Activated CD8-positive, alpha-beta memory T cell treated with anti-CD3 and anti-CD28 coated beads, Interleukin-2, amount 10 ng/mL, durations not matched to agents 7 days and 5 days (primary cell): ENCODE results near the gene ZNF543. TPM values are rescaled to one million over a fixed set of nuclear protein-coding genes. Genes with fewer than 3 reads are reported as not detected.
"Not testable (repeated sequence)": the region's sequence is repeated elsewhere in the genome, so short reads cannot be mapped to it uniquely, and the experiment has no call there.

Experiments
- ATAC-seq: fragments of 150-1000 bp; cut with Tn5 transposase; one replicate; pipeline ENCODE4 v1.10.0; 2021; ENCODE audit warnings: moderate library complexity
- CTCF ChIA-PET: fragments of 350-600 bp; sonication (Branson Sonifier 250); formaldehyde crosslinking; loops from one replicate; lab custom pipeline; 2021; ENCODE audit warnings: antibody characterized with exemption; lab: Charles Lee
- DNase-seq: peaks from one replicate; pipeline ENCODE4 v3.0.0-alpha.2; 2020
- H3K27ac Mint-ChIP-seq: one replicate; pipeline ENCODE4 v1.8.0; 2021; ENCODE audit warnings: mild to moderate bottlenecking, mixed read lengths
- H3K27me3 Mint-ChIP-seq: one replicate; pipeline ENCODE4 v1.8.0; 2021; ENCODE audit warnings: mixed read lengths
- H3K36me3 Mint-ChIP-seq: one replicate; pipeline ENCODE4 v1.8.0; 2021; ENCODE audit warnings: mild to moderate bottlenecking, mixed read lengths
- H3K4me1 Mint-ChIP-seq: one replicate; pipeline ENCODE4 v1.8.0; 2021; ENCODE audit warnings: mixed read lengths
- H3K4me3 Mint-ChIP-seq: one replicate; pipeline ENCODE4 v1.8.0; 2021; ENCODE audit warnings: mild to moderate bottlenecking, moderate library complexity, mixed read lengths
- H3K9me3 Mint-ChIP-seq: one replicate; pipeline ENCODE4 v1.8.0; 2022; ENCODE audit warnings: low read depth, mixed read lengths
- total RNA-seq, 2 experiments: library from RNA; stranded (reverse); gene quantifications; one replicate each; pipeline ENCODE4 v1.2.3, GENCODE V29; 2021

Gene ZNF543
- total RNA-seq, 2 experiments from 2014 or later = 8.8 to 9.4 TPM

DNA sequence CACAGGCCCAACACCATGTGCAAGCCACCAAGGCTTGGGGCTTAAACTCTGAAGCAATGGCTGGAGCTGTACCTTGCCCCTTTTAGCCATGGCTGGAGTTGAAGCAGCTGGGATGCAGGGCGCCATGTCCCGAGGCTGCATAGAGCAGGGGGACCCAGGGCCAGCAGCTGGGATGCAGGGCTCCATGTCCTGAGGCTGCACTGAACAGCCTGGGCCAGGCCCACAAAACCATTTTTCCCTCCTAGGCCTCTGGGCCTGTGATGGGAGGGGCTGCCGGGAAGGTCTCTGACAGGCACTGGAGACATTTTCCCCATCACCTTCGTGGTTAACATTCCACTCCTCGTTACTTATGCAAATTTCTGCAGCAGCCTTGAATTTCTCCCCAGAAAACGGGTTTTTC, 53.9 kb downstream of the ZNF543 start:
- Mint-ChIP-seq H3K9me3 (peaks cover 39% of the 10 kb centered on the region), H3K36me3 (peaks cover 83% of the 10 kb centered on the region), H3K27me3 (no peaks in the 10 kb centered on the region), H3K27ac (no peak overlapping the region), H3K4me1 (no peaks in the 10 kb centered on the region), H3K4me3 (no peak overlapping the region)
- no peak for DNase-seq
- no peak for ATAC-seq
- CTCF ChIA-PET = no interaction called here

DNA sequence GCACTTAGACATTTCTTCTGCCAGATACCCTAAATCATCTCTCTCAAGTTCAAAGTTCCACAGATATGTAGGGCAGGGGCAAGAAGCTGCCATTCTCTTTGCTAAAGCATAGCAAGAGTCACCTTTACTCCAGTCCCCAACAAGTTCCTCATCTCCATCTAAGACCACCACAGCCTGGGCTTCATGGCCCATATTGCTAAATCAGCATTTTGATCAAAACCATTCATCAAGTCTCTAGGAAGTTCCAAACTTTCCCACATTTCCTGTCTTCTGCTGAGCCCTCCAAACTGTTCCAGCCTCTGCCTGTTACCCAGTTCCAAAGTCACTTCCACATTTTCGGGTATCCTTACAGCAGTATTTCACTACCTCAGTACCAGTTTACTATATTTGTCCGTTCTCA, 54.4 kb downstream of the ZNF543 start:
- H3K4me1 Mint-ChIP-seq, H3K4me3 Mint-ChIP-seq, H3K27me3 Mint-ChIP-seq, H3K27ac Mint-ChIP-seq, ATAC-seq, DNase-seq, CTCF ChIA-PET: not testable (repeated sequence)
- Mint-ChIP-seq H3K9me3 (peaks cover 41% of the 10 kb centered on the region), H3K36me3 (peaks cover 86% of the 10 kb centered on the region)

DNA sequence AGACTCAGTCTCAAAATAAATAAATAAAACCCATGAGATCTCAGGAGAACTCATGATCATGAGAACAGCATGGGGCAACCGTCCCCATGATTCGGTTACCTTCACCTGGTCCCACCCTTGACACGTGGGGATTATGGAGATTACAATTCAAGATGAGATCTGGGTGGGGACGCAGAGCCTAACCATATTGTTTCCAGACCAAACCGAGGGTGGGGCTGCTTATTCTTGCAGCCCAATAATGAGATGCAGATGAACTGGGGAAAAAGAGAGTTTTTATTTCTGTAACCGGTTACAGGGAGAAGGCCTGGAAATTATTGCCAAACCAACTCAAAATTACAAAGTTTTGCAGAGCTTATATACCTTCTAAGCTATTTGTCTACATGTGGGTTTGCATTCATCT, 55.9 kb downstream of the ZNF543 start:
- Mint-ChIP-seq H3K27ac (no peak overlapping the region), H3K4me1 (no peaks in the 10 kb centered on the region), H3K27me3 (no peaks in the 10 kb centered on the region), H3K4me3 (no peak overlapping the region), H3K9me3 (peaks cover 44% of the 10 kb centered on the region), H3K36me3 (peaks cover 77% of the 10 kb centered on the region)
- ATAC-seq = no peak
- no peak for DNase-seq
- CTCF ChIA-PET = no interaction called here

DNA sequence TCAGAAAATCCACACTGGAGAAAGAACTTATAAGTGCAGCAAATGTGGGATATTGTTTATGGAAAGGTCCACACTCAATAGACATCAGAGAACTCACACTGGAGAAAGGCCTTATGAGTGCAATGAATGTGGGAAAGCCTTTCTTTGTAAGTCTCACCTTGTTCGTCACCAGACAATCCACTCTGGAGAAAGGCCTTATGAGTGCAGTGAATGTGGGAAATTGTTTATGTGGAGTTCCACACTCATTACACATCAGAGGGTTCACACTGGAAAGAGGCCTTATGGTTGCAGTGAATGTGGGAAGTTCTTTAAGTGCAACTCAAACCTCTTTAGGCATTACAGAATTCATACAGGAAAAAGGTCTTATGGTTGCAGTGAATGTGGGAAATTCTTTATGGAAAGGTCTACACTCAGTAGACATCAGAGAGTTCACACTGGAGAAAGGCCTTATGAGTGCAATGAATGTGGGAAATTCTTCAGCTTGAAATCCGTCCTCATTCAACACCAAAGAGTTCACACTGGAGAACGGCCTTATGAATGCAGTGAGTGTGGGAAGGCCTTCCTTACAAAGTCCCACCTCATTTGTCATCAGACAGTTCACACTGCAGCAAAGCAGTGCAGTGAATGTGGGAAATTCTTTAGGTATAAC, 57.4 kb downstream of the ZNF543 start:
- DNase-seq (no peak), ATAC-seq (no peak)
- Mint-ChIP-seq H3K27me3 (no peaks in the 10 kb centered on the region), H3K4me1 (no peaks in the 10 kb centered on the region), H3K4me3 (no peak overlapping the region), H3K9me3 (peaks cover 43% of the 10 kb centered on the region), H3K36me3 (peaks cover 65% of the 10 kb centered on the region), H3K27ac (no peak overlapping the region)
- CTCF ChIA-PET = no interaction called here

Other genes with a start within 250 kb of the ZNF543 start
- not detected for gene USP29, start 200.5 kb upstream of the ZNF543 start, total RNA-seq
- not detected for gene ZIM3, start 175.3 kb upstream of the ZNF543 start, total RNA-seq
- not detected for gene DUXA, start 153.0 kb upstream of the ZNF543 start, total RNA-seq
- gene ZNF264, start 129.0 kb upstream of the ZNF543 start, total RNA-seq = 10 to 100 TPM; 27.5 to 40.4 TPM
- 1 to 10 TPM in 1 of 2 experiments, under 1 TPM in 1; 0.70 to 1.2 TPM for gene AURKC, start 89.4 kb upstream of the ZNF543 start, total RNA-seq
- 10 to 100 TPM in 1 of 2 experiments, 1 to 10 TPM in 1; 9.4 to 11.3 TPM for gene ZNF805, start 79.8 kb upstream of the ZNF543 start, total RNA-seq
- gene ZNF460, start 40.0 kb upstream of the ZNF543 start, total RNA-seq = 10 to 100 TPM; 55.2 to 67.2 TPM
- 10 to 100 TPM in 1 of 2 experiments, 1 to 10 TPM in 1; 9.3 to 10.2 TPM for gene ZNF304, start 30.8 kb downstream of the ZNF543 start, total RNA-seq
- 10 to 100 TPM in 1 of 2 experiments, 1 to 10 TPM in 1; 9.8 to 11.2 TPM for gene TRAPPC2B, start 43.1 kb downstream of the ZNF543 start, total RNA-seq
- gene ZNF547, start 43.1 kb downstream of the ZNF543 start, total RNA-seq = 1 to 10 TPM; 3.5 to 4.4 TPM
- gene ZNF548, start 69.4 kb downstream of the ZNF543 start, total RNA-seq = 10 to 100 TPM; 23.8 to 28.8 TPM
- gene ZNF17, start 90.7 kb downstream of the ZNF543 start, total RNA-seq = 10 to 100 TPM; 14.3 to 14.6 TPM
- gene ZNF749, start 114.9 kb downstream of the ZNF543 start, total RNA-seq = 10 to 100 TPM; 13.1 to 13.3 TPM
- under 1 TPM; 0.15 to 0.28 TPM for gene VN1R1, start 136.7 kb downstream of the ZNF543 start, total RNA-seq
- 1 to 10 TPM; 7.7 to 8.8 TPM for gene ZNF772, start 157.1 kb downstream of the ZNF543 start, total RNA-seq
- 10 to 100 TPM; 10.1 to 10.5 TPM for gene ZNF419, start 167.3 kb downstream of the ZNF543 start, total RNA-seq
- gene ZNF773, start 179.5 kb downstream of the ZNF543 start, total RNA-seq = 1 to 10 TPM; 8.5 to 9.7 TPM
- gene ZNF549, start 206.9 kb downstream of the ZNF543 start, total RNA-seq = 1 to 10 TPM; 6.6 to 6.7 TPM
- 10 to 100 TPM; 13.7 to 14.2 TPM for gene ZNF550, start 239.4 kb downstream of the ZNF543 start, total RNA-seq